ENCODE data around the gene CFTR. TPM values are rescaled to one million over a fixed set of nuclear protein-coding genes. Genes with fewer than 3 reads are reported as not detected.

CFTR gene
- total RNA-seq, 2 experiments from 2014 or later, result not detected

DNA sequence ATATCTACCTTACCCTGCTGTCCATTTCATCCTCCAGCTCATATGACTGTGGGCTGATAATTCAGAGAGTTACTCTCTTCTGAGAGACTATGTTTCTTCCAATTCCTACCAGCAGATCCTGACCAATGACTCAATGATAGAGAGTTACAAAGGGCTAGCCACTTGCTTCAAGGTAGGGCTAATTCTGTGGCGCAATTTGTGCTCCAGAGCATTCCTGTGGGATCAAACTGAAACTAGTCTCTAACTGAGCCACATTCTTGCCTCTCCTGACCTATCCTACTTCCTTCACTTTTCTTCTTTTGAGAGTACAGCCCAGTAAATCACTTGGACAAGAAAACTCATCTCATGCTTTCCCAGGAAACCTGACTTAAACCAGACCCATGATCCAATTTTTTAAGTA lies 34.6 kb upstream of the CFTR start:
- no peak overlapping the region for H3K27ac ChIP-seq (ENCODE audit: low read depth in 1 of 2, low read length in 2 of 2)
- intact Hi-C loops (cut with DNase I, micrococcal nuclease), result no loop called here
- CTCF ChIA-PET, result no interaction called here
- H3K36me3 Mint-ChIP-seq (ENCODE audit: low read depth), result no peaks in the 10 kb centered on the region
- ATAC-seq (ENCODE audit: poor library complexity) (no peak), DNase-seq (no peak)
- H3K27me3 Mint-ChIP-seq, result no peaks in the 10 kb centered on the region
- TF ChIP-seq CTCF (IDR thresholded peaks at IDR 0.05), result no peak
- no peaks in the 10 kb centered on the region for H3K27me3 ChIP-seq (ENCODE audit: control insufficient read depth in 1 of 2, insufficient read depth in 2 of 2, low read length in 2 of 2)
- H3K27ac Mint-ChIP-seq, result no peak overlapping the region
- no peak overlapping the region for H3K4me3 Mint-ChIP-seq
- no peaks in the 10 kb centered on the region for H3K36me3 ChIP-seq (ENCODE audit: insufficient read depth, low read length)
- peaks cover 0 to 11% of the 10 kb centered on the region in 2 experiments for H3K9me3 ChIP-seq (ENCODE audit: control insufficient read depth in 1 of 2, insufficient read depth in 1 of 2, low read length in 2 of 2)
- H3K4me3 ChIP-seq (ENCODE audit: low read length), result no peak overlapping the region
- no peaks in the 10 kb centered on the region for H3K4me1 ChIP-seq (ENCODE audit: insufficient read depth, low read length)
- POLR2A ChIA-PET, result no interaction called here
- no peaks in the 10 kb centered on the region for H3K4me1 Mint-ChIP-seq (ENCODE audit: low read depth)
- peaks cover 10% of the 10 kb centered on the region for H3K9me3 Mint-ChIP-seq

DNA sequence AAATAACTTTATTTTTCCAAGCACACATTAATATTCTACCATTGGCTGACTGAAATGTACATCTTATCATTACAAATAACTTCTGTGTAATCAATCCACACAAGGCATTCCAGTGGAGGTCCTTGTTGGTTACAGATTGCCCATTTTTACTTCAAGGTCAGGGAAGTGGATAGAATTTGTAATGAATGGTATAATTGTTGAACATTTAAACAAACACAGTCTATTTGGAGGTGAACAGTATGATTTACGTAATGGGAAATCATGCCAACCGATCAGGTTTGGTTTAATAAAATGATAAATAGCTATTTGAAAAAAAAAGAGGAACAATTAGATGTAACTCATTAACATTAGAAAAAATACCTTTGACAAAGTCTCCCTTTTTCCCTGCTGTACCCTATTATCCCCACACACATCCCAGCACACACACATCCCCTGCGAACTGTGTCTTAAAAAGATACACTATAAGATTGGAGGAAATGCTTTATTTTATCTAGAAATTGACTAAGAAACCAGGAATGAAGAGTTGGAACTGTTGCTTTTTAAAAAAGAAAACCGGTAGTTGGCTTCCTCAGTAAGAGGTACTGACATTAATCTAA lies 33.5 kb upstream of the CFTR start:
- TF ChIP-seq CTCF (IDR thresholded peaks at IDR 0.05), result no peak
- ChIA-PET POLR2A (no interaction called here), CTCF (no interaction called here)
- Mint-ChIP-seq H3K4me3 (no peak overlapping the region), H3K36me3 (ENCODE audit: low read depth) (no peaks in the 10 kb centered on the region), H3K4me1 (ENCODE audit: low read depth) (no peaks in the 10 kb centered on the region), H3K27ac (no peak overlapping the region), H3K9me3 (peaks cover 7% of the 10 kb centered on the region), H3K27me3 (no peaks in the 10 kb centered on the region)
- Histone ChIP-seq H3K36me3 (ENCODE audit: insufficient read depth, low read length) (no peaks in the 10 kb centered on the region), H3K4me1 (ENCODE audit: insufficient read depth, low read length) (no peaks in the 10 kb centered on the region), H3K27me3 (ENCODE audit: control insufficient read depth in 1 of 2, insufficient read depth in 2 of 2, low read length in 2 of 2) (no peaks in the 10 kb centered on the region), H3K9me3 (ENCODE audit: control insufficient read depth in 1 of 2, insufficient read depth in 1 of 2, low read length in 2 of 2) (peaks cover 0 to 11% of the 10 kb centered on the region in 2 experiments), H3K27ac (ENCODE audit: low read depth in 1 of 2, low read length in 2 of 2) (no peak overlapping the region), H3K4me3 (ENCODE audit: low read length) (no peak overlapping the region)
- intact Hi-C loops (cut with DNase I, micrococcal nuclease), result no loop called here
- DNase-seq (no peak), ATAC-seq (ENCODE audit: poor library complexity) (no peak)

DNA sequence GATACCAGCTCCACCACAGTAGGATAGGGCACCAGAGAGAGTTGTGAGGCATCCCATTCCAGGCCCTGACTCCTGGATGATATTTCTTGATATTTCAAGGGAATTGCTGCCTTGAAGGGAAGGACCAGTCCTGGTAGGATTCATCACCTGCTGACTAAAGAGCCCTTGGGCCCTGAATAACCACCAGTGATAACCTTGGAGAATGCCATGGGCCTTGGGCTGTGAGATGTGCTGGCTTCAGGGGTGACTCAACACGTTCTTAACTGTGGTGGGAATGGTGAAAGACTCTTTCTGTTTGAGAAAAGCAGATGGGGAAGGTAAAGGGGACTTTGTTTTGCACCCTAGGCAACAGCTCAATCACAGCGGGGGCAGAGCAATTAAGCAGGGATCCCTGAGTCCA lies 31.2 kb upstream of the CFTR start:
- no peak for DNase-seq
- no peaks in the 10 kb centered on the region for H3K36me3 Mint-ChIP-seq (ENCODE audit: low read depth)
- Histone ChIP-seq H3K27me3 (ENCODE audit: control insufficient read depth in 1 of 2, insufficient read depth in 2 of 2, low read length in 2 of 2) (no peaks in the 10 kb centered on the region), H3K9me3 (ENCODE audit: control insufficient read depth in 1 of 2, insufficient read depth in 1 of 2, low read length in 2 of 2) (peaks cover 0 to 11% of the 10 kb centered on the region in 2 experiments), H3K4me3 (ENCODE audit: low read length) (no peak overlapping the region), H3K36me3 (ENCODE audit: insufficient read depth, low read length) (no peaks in the 10 kb centered on the region), H3K27ac (ENCODE audit: low read depth in 1 of 2, low read length in 2 of 2) (no peak overlapping the region), H3K4me1 (ENCODE audit: insufficient read depth, low read length) (no peaks in the 10 kb centered on the region)
- no peaks in the 10 kb centered on the region for H3K4me1 Mint-ChIP-seq (ENCODE audit: low read depth)
- intact Hi-C loops (cut with DNase I, micrococcal nuclease), result no loop called here
- POLR2A ChIA-PET, result no interaction called here
- no peak overlapping the region for H3K4me3 Mint-ChIP-seq
- no peak for ATAC-seq (ENCODE audit: poor library complexity)
- no peak for TF ChIP-seq CTCF (IDR thresholded peaks at IDR 0.05)
- no peaks in the 10 kb centered on the region for H3K27me3 Mint-ChIP-seq
- H3K27ac Mint-ChIP-seq, result no peak overlapping the region
- CTCF ChIA-PET, result no interaction called here
- peaks cover 8% of the 10 kb centered on the region for H3K9me3 Mint-ChIP-seq

Measured in CD4-positive, alpha-beta T cell (primary cell).